K562 (cell line): ENCODE measurements around the gene MAML3.

Experiments used
- CBX5 ChIP-seq: IDR thresholded peaks from 2 replicates; pipeline ENCODE4 v1.6.1; 2014; ENCODE audit warnings: low read depth, borderline replicate concordance
- CEBPB ChIP-seq: fragments of 450-650 bp; IDR thresholded peaks from 2 replicates; pipeline ENCODE4 v1.6.1; 2016; ENCODE audit warnings: missing genetic modification characterization, missing compliant biosample characterization
- CTCF ChIP-seq, 3 experiments: IDR thresholded peaks in 2 of 3; conservative IDR thresholded peaks in 1 of 3; 2 replicates each; pipeline ENCODE4 v1.5.1; 2011 to 2012; ENCODE audit warnings: low read length in 3 of 3, mild to moderate bottlenecking in 3 of 3, control low read depth in 2 of 3, improper control_type of control experiment in 1 of 3, inconsistent platforms in 1 of 3, low read depth in 1 of 3, mixed read lengths in 1 of 3, moderate library complexity in 1 of 3; ENCODE audit not compliant: insufficient read depth in 2 of 3
- GMEB1 ChIP-seq: fragments of 250-450 bp; sonication (Bioruptor Pico); IDR thresholded peaks from 2 replicates; pipeline ENCODE4 v1.4.0; 2020; ENCODE audit warnings: mild to moderate bottlenecking
- NFYB ChIP-seq: IDR thresholded peaks from 2 replicates; pipeline ENCODE4 v1.6.1; 2011; ENCODE audit warnings: mild to moderate bottlenecking, moderate library complexity; ENCODE audit not compliant: insufficient read length; ENCODE audit errors: extremely low read depth
- PTRF ChIP-seq: fragments of 450-650 bp; IDR thresholded peaks from 2 replicates; pipeline ENCODE4 v1.6.1; 2016; ENCODE audit warnings: mild to moderate bottlenecking, missing genetic modification characterization, missing compliant biosample characterization
- RBM25 ChIP-seq: fragments of 200-400 bp; formaldehyde crosslinking; IDR thresholded peaks from 2 replicates; pipeline ENCODE4 v1.6.1; 2018; ENCODE audit warnings: low read length, low read depth, moderate library complexity; ENCODE audit not compliant: severe bottlenecking
- SAFB2 ChIP-seq: fragments of 200-400 bp; formaldehyde crosslinking; IDR thresholded peaks from 2 replicates; pipeline ENCODE4 v1.6.1; 2018; ENCODE audit warnings: borderline replicate concordance, low read length, low read depth, moderate library complexity; ENCODE audit not compliant: severe bottlenecking
- TAF15 ChIP-seq: fragments of 200-400 bp; formaldehyde crosslinking; IDR thresholded peaks from 2 replicates; pipeline ENCODE4 v1.6.1; 2017; ENCODE audit warnings: mild to moderate bottlenecking, low read depth, low read length, moderate library complexity
- ZBTB33 ChIP-seq: sonication (generic); formaldehyde crosslinking; IDR thresholded peaks from 2 replicates; pipeline ENCODE4 v1.8.1; 2023; ENCODE audit warnings: mild to moderate bottlenecking, missing genetic modification reagents
- ZNF24 ChIP-seq: fragments of 450-650 bp; IDR thresholded peaks from 2 replicates; pipeline ENCODE4 v1.6.1; 2016
- ZNF644 ChIP-seq: fragments of 200-800 bp; sonication (Bioruptor generic); IDR thresholded peaks from 2 replicates; pipeline ENCODE4 v1.6.1; 2016; ENCODE audit warnings: low read depth, missing genetic modification characterization, missing compliant biosample characterization
- TF ChIP-seq, protein P1 (sequence below): fragments of 450-650 bp; IDR thresholded peaks from 2 replicates; pipeline ENCODE4 v1.6.1; 2017; ENCODE audit warnings: antibody characterized with exemption

GRCh38 chr4:140125374-140125773 lies 28.6 kb downstream of the MAML3 start:
- TF ChIP-seq GMEB1 (CRISPR knock-in tag) (no peak), SAFB2 (no peak), TAF15 (no peak), ZNF644 (tag) (no peak), RBM25 (no peak), CBX5 (no peak), ZNF24 (no peak), ZBTB33 (CRISPR knock-in tag) (no peak), CEBPB (tag) (no peak), NFYB (no peak), CTCF (IDR thresholded peaks at IDR 0.05 in 2 of 3, conservative IDR thresholded peaks at IDR 0.05 in 1 of 3; ENCODE audit: insufficient read depth in 2 of 3, low read depth in 1 of 3, low read length in 3 of 3) (no peak), PTRF (tag) (no peak)
- TF ChIP-seq, protein P1, sequence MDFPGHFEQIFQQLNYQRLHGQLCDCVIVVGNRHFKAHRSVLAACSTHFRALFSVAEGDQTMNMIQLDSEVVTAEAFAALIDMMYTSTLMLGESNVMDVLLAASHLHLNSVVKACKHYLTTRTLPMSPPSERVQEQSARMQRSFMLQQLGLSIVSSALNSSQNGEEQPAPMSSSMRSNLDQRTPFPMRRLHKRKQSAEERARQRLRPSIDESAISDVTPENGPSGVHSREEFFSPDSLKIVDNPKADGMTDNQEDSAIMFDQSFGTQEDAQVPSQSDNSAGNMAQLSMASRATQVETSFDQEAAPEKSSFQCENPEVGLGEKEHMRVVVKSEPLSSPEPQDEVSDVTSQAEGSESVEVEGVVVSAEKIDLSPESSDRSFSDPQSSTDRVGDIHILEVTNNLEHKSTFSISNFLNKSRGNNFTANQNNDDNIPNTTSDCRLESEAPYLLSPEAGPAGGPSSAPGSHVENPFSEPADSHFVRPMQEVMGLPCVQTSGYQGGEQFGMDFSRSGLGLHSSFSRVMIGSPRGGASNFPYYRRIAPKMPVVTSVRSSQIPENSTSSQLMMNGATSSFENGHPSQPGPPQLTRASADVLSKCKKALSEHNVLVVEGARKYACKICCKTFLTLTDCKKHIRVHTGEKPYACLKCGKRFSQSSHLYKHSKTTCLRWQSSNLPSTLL = no peak
